HCT116 (cell line): ENCODE data around the gene SEMA5A. TPM values are rescaled to one million over a fixed set of nuclear protein-coding genes. Genes with fewer than 3 reads are reported as not detected.

Experiments used
- ATAC-seq: fragments of 200-7000 bp; cut with Tn5 transposase; 2 replicates; pipeline ENCODE4 v1.9.1; 2020; ENCODE audit warnings: mild to moderate bottlenecking, moderate library complexity
- BruUV-seq: library from RNA; stranded (reverse); fragments of 400-500 nt; replicated peaks from 2 replicates; lab custom pipeline; 2021; lab: Mats Ljungman, UMichigan
- CTCF ChIA-PET: fragments of 300-600 bp; sonication (Branson Sonifier 250); formaldehyde crosslinking; loops from one replicate; lab custom pipeline; 2021; ENCODE audit warnings: antibody characterized with exemption; lab: Charles Lee
- POLR2A ChIA-PET: fragments of 300-600, 350-600 bp; sonication (Branson Sonifier 250); formaldehyde crosslinking; loops from one replicate; lab custom pipeline; 2021; ENCODE audit warnings: antibody characterized with exemption; lab: Charles Lee
- RAD21 ChIA-PET, 2 experiments: fragments of 300-600 bp; sonication (Branson Sonifier 250); formaldehyde crosslinking; loops; one replicate each; lab custom pipeline; 2023; ENCODE audit warnings: low total read pairs in 2 of 2; ENCODE audit not compliant: uncharacterized antibody in 2 of 2, unreplicated experiment in 2 of 2, low non-redundant PET in 1 of 2; lab: Charles Lee
- DNase-seq: peaks from one replicate; pipeline ENCODE4 v3.0.0-alpha.2; 2010; ENCODE audit warnings: low read depth, low spot score
- H2AFZ ChIP-seq: fragments of 200-600 bp; shearing (Covaris generic), sonication (generic); 2 replicates; pipeline ENCODE4 v1.6.1; 2017; ENCODE audit warnings: low read depth, mixed run types, mixed read lengths, antibody characterized with exemption, low read length; ENCODE audit not compliant: poor library complexity, severe bottlenecking
- H3K27ac ChIP-seq: 2 replicates; pipeline ENCODE4 v1.5.1; 2012; ENCODE audit warnings: low read depth, low read length
- H3K27me3 ChIP-seq: fragments of 200-600 bp; sonication (generic); 2 replicates; pipeline ENCODE4 v1.6.1; 2016; ENCODE audit warnings: mixed run types, low read length, mixed read lengths; ENCODE audit not compliant: insufficient read depth
- H3K36me3 ChIP-seq, 2 experiments: fragments of 200-500 bp in 1 of 2; fragments of 200-600 bp in 1 of 2; sonication (Bioruptor generic) in 1 of 2; sonication (generic) in 1 of 2; 2 replicates each; pipeline versions ENCODE4 v1.5.1 to v1.6.1; 2014 to 2016; ENCODE audit warnings: low read length in 2 of 2, inconsistent platforms in 1 of 2, mixed read lengths in 1 of 2, mixed run types in 1 of 2; ENCODE audit not compliant: insufficient read depth in 2 of 2, control insufficient read depth in 1 of 2
- H3K4me1 ChIP-seq, 2 experiments: fragments of 200-600 bp in 1 of 2; sonication (generic) in 1 of 2; 2 replicates each; pipeline versions ENCODE4 v1.5.1 to v1.6.1; 2012 to 2017; ENCODE audit warnings: low read length in 2 of 2, inconsistent platforms in 1 of 2, mild to moderate bottlenecking in 1 of 2, mixed read lengths in 1 of 2, mixed run types in 1 of 2, moderate library complexity in 1 of 2; ENCODE audit not compliant: insufficient read depth in 2 of 2, control insufficient read depth in 1 of 2
- H3K4me2 ChIP-seq: fragments of 200-600 bp; sonication (generic); 2 replicates; pipeline ENCODE4 v1.6.1; 2017; ENCODE audit warnings: mixed run types, low read length, mixed read lengths
- H3K4me3 ChIP-seq, 2 experiments: fragments of 200-600 bp in 1 of 2; sonication (generic) in 1 of 2; replicated peaks in 1 of 2; 2 replicates each; pipeline ENCODE4 v1.5.1; 2011 to 2016; ENCODE audit warnings: low read length in 2 of 2, control low read depth in 1 of 2, low read depth in 1 of 2, mild to moderate bottlenecking in 1 of 2, mixed read lengths in 1 of 2, mixed run types in 1 of 2
- H3K79me2 ChIP-seq: fragments of 200-600 bp; sonication (generic); 2 replicates; pipeline ENCODE4 v1.6.1; 2017; ENCODE audit warnings: mild to moderate bottlenecking, mixed run types, low read length, moderate library complexity, mixed read lengths; ENCODE audit not compliant: insufficient read depth
- H3K9ac ChIP-seq: fragments of 200-600 bp; sonication (generic); 2 replicates; pipeline ENCODE4 v1.6.1; 2016; ENCODE audit warnings: low read length, mixed read lengths
- H3K9me2 ChIP-seq: fragments of 200-600 bp; sonication (generic), shearing (Covaris generic); 2 replicates; pipeline ENCODE4 v1.6.1; 2017; ENCODE audit warnings: mixed run types, mild to moderate bottlenecking, moderate library complexity; ENCODE audit not compliant: insufficient read depth
- H3K9me3 ChIP-seq, 2 experiments: fragments of 200-500 bp in 1 of 2; fragments of 200-600 bp in 1 of 2; sonication (Bioruptor generic) in 1 of 2; sonication (generic) in 1 of 2; 2 replicates each; pipeline ENCODE4 v1.6.1; 2014 to 2017; ENCODE audit warnings: low read length in 2 of 2, mixed read lengths in 2 of 2, inconsistent platforms in 1 of 2, low read depth in 1 of 2, mild to moderate bottlenecking in 1 of 2, mixed run types in 1 of 2, moderate library complexity in 1 of 2; ENCODE audit not compliant: control insufficient read depth in 1 of 2, insufficient read depth in 1 of 2
- H4K20me1 ChIP-seq: fragments of 200-600 bp; sonication (generic), shearing (Covaris generic); 2 replicates; pipeline ENCODE4 v1.6.1; 2017; ENCODE audit warnings: mixed run types, mild to moderate bottlenecking, moderate library complexity; ENCODE audit not compliant: insufficient read depth
- ATF3 ChIP-seq: IDR thresholded peaks from 2 replicates; pipeline ENCODE4 v1.6.1; 2012
- CBX3 ChIP-seq: IDR thresholded peaks from 2 replicates; pipeline ENCODE4 v1.6.1; 2012; ENCODE audit warnings: low read depth
- CTCF ChIP-seq, 3 experiments: fragments of 200-600 bp in 1 of 3; sonication (generic) in 1 of 3; IDR thresholded peaks in 2 of 3; conservative IDR thresholded peaks in 1 of 3; 2 replicates each; pipeline ENCODE4 v1.5.1; 2012 to 2017; ENCODE audit warnings: low read depth in 2 of 3, low read length in 2 of 3, antibody characterized with exemption in 1 of 3, borderline replicate concordance in 1 of 3, control low read depth in 1 of 3, mild to moderate bottlenecking in 1 of 3, mixed read lengths in 1 of 3, mixed run types in 1 of 3, moderate library complexity in 1 of 3; ENCODE audit not compliant: insufficient read depth in 1 of 3
- ELF1 ChIP-seq: IDR thresholded peaks from 2 replicates; pipeline ENCODE4 v1.6.1; 2012; ENCODE audit warnings: low read depth, borderline replicate concordance
- EZH2 ChIP-seq: fragments of 200-600 bp; sonication (generic); IDR thresholded peaks from 2 replicates; pipeline ENCODE4 v1.6.1; 2017; ENCODE audit warnings: antibody characterized with exemption, mixed run types
- EZH2phosphoT487 ChIP-seq: fragments of 200-600 bp; IDR thresholded peaks from 2 replicates; pipeline ENCODE4 v1.6.1; 2018; ENCODE audit warnings: antibody characterized with exemption, borderline replicate concordance
- FOSL1 ChIP-seq: IDR thresholded peaks from 2 replicates; pipeline ENCODE4 v1.6.1; 2012; ENCODE audit warnings: low read depth
- JUND ChIP-seq: IDR thresholded peaks from 2 replicates; pipeline ENCODE4 v1.6.1; 2012
- SIN3A ChIP-seq: IDR thresholded peaks from 2 replicates; pipeline ENCODE4 v1.6.1; 2012; ENCODE audit warnings: low read depth
- YY1 ChIP-seq: IDR thresholded peaks from 2 replicates; pipeline ENCODE4 v1.6.1; 2011; ENCODE audit warnings: low read length, low read depth, moderate library complexity, mild to moderate bottlenecking; ENCODE audit not compliant: insufficient replicate concordance; ENCODE audit errors: extremely low read depth
- ZBTB33 ChIP-seq: IDR thresholded peaks from 2 replicates; pipeline ENCODE4 v1.6.1; 2011; ENCODE audit warnings: mild to moderate bottlenecking, low read length, moderate library complexity; ENCODE audit not compliant: insufficient replicate concordance; ENCODE audit errors: extremely low read depth
- ZFX ChIP-seq: fragments of 450-650 bp; IDR thresholded peaks from 2 replicates; pipeline ENCODE4 v1.6.1; 2017
- ZNF274 ChIP-seq: fragments of 200-500 bp; sonication (Bioruptor generic); IDR thresholded peaks from 2 replicates; pipeline ENCODE4 v1.6.1; 2014; ENCODE audit warnings: mild to moderate bottlenecking, low read depth, low read length, inconsistent platforms
- intact Hi-C: fragments of 100-400 bp; cut with micrococcal nuclease; formaldehyde crosslinking; loops from 2 replicates; pipeline ENCODE4 v1.10.0; 2022
- total RNA-seq: library from RNA; stranded (reverse); gene quantifications from one replicate; pipeline ENCODE4 v1.2.1, GENCODE V29; 2021; ENCODE audit not compliant: unreplicated experiment

The SEMA5A gene
- total RNA-seq, 1 experiment from 2014 or later = 0.02 TPM

GRCh38 chr5:9013147-9013546 lies 532.7 kb downstream of the SEMA5A start:
- intact Hi-C loops = no loop called here
- Histone ChIP-seq H2AFZ (no peak overlapping the region), H3K9ac (no peak overlapping the region), H3K79me2 (no peaks in the 10 kb centered on the region), H3K36me3 (no peaks in the 10 kb centered on the region), H3K4me2 (no peak overlapping the region), H3K4me3 (no peak overlapping the region), H3K9me2 (no peaks in the 10 kb centered on the region), H3K27ac (no peak overlapping the region), H3K9me3 (peaks cover 18 to 21% of the 10 kb centered on the region in 2 experiments; a peak in 2 of 4 replicates), H4K20me1 (no peaks in the 10 kb centered on the region), H3K27me3 (no peaks in the 10 kb centered on the region), H3K4me1 (no peaks in the 10 kb centered on the region)
- BruUV-seq = no TSS peak
- RAD21 ChIA-PET = no interaction called here
- POLR2A ChIA-PET = no interaction called here
- CTCF ChIA-PET = no interaction called here
- no peak for DNase-seq
- TF ChIP-seq ZFX = no peak
- no peak for ATAC-seq

GRCh38 chr5:9009931-9010651 lies 535.8 kb downstream of the SEMA5A start:
- intact Hi-C loops = no loop called here
- Histone ChIP-seq H3K9me2 (no peaks in the 10 kb centered on the region), H3K9me3 (peaks cover 17 to 19% of the 10 kb centered on the region in 2 experiments; a peak in 2 of 4 replicates), H4K20me1 (no peaks in the 10 kb centered on the region), H3K9ac (no peak overlapping the region), H2AFZ (no peak overlapping the region), H3K79me2 (no peaks in the 10 kb centered on the region), H3K36me3 (no peaks in the 10 kb centered on the region), H3K27ac (no peak overlapping the region), H3K4me3 (no peak overlapping the region), H3K27me3 (no peaks in the 10 kb centered on the region), H3K4me2 (no peak overlapping the region), H3K4me1 (no peaks in the 10 kb centered on the region)
- BruUV-seq = no TSS peak
- ChIA-PET POLR2A (no interaction called here), CTCF (no interaction called here), RAD21 (no interaction called here)
- ATAC-seq = no peak
- no peak for DNase-seq
- no peak for TF ChIP-seq FOSL1
- TF ChIP-seq EZH2 = no peak
- TF ChIP-seq ZBTB33 = no peak
- no peak for TF ChIP-seq JUND
- TF ChIP-seq YY1 = no peak
- no peak for TF ChIP-seq EZH2phosphoT487
- no peak for TF ChIP-seq ELF1
- TF ChIP-seq CTCF (IDR thresholded peaks at IDR 0.05 in 2 of 3, conservative IDR thresholded peaks at IDR 0.05 in 1 of 3; ENCODE audit: borderline replicate concordance in 1 of 3, insufficient read depth in 1 of 3, low read depth in 2 of 3, low read length in 2 of 3) = no peak
- no peak for TF ChIP-seq SIN3A
- no peak for TF ChIP-seq ATF3
- TF ChIP-seq ZNF274 = no peak
- no peak for TF ChIP-seq CBX3
